ENCODE data around the gene MYO1A.
"Not testable (repeated sequence)": the region's sequence is repeated elsewhere in the genome, so short reads cannot be mapped to it uniquely, and the experiment has no call there.

Gene MYO1A

GRCh38 chr12:57079821-57080220, 29.9 kb upstream of the MYO1A start:
- H3K4me3 Mint-ChIP-seq: no peak overlapping the region
- ATAC-seq (replicated peaks; ENCODE audit: extremely low read depth, poor library complexity, severe bottlenecking) (no peak), DNase-seq (ENCODE audit: low spot score in 2 of 2) (no peak)
- H3K27me3 Mint-ChIP-seq: no peaks in the 10 kb centered on the region
- peaks cover 13% of the 10 kb centered on the region for H3K36me3 Mint-ChIP-seq (ENCODE audit: insufficient read depth)
- no peaks in the 10 kb centered on the region for H3K9me3 Mint-ChIP-seq
- peaks cover 13% of the 10 kb centered on the region for H3K4me1 Mint-ChIP-seq
- no peak overlapping the region for H3K27ac Mint-ChIP-seq (ENCODE audit: low read depth)

GRCh38 chr12:57078519-57079404, 28.8 kb upstream of the MYO1A start, which contains the start of gene NEMP1:
Gene NEMP1, minus strand, starts transcription at chr12:57078791. Its CDS starts 46 bp downstream, at chr12:57078745.
- H3K4me1 Mint-ChIP-seq: peaks cover 13% of the 10 kb centered on the region
- no peaks in the 10 kb centered on the region for H3K9me3 Mint-ChIP-seq
- peak within 1 kb of the TSS; percentile 90 for H3K27ac Mint-ChIP-seq (ENCODE audit: low read depth)
- peaks cover 16% of the 10 kb centered on the region for H3K36me3 Mint-ChIP-seq (ENCODE audit: insufficient read depth)
- no peaks in the 10 kb centered on the region for H3K27me3 Mint-ChIP-seq
- DNase-seq (ENCODE audit: low spot score in 2 of 2) (peak; percentile 75 to 98), ATAC-seq (replicated peaks; ENCODE audit: extremely low read depth, poor library complexity, severe bottlenecking) (peak; percentile 98)
- peak within 1 kb of the TSS; percentile 98 for H3K4me3 Mint-ChIP-seq

- H3K4me1 Mint-ChIP-seq: peaks cover 22% of the 10 kb centered on the region
- not testable (repeated sequence) for H3K27ac Mint-ChIP-seq (ENCODE audit: low read depth); ATAC-seq (replicated peaks; ENCODE audit: extremely low read depth, poor library complexity, severe bottlenecking); H3K27me3 Mint-ChIP-seq; DNase-seq (ENCODE audit: low spot score in 2 of 2); H3K9me3 Mint-ChIP-seq; H3K4me3 Mint-ChIP-seq
- H3K36me3 Mint-ChIP-seq (ENCODE audit: insufficient read depth): peaks cover 22% of the 10 kb centered on the region
Measured at GRCh38 chr12:57073566-57074450, 23.9 kb upstream of the MYO1A start.

GRCh38 chr12:57072661-57073060, 22.7 kb upstream of the MYO1A start:
- ATAC-seq (replicated peaks; ENCODE audit: extremely low read depth, poor library complexity, severe bottlenecking): no peak
- no peak for DNase-seq (ENCODE audit: low spot score in 2 of 2)
- peak overlapping the region; percentile 41 for H3K27ac Mint-ChIP-seq (ENCODE audit: low read depth)
- H3K4me3 Mint-ChIP-seq: no peak overlapping the region
- peaks cover 17% of the 10 kb centered on the region for H3K36me3 Mint-ChIP-seq (ENCODE audit: insufficient read depth)
- H3K27me3 Mint-ChIP-seq: no peaks in the 10 kb centered on the region
- no peaks in the 10 kb centered on the region for H3K9me3 Mint-ChIP-seq
- H3K4me1 Mint-ChIP-seq: peaks cover 16% of the 10 kb centered on the region

- Mint-ChIP-seq H3K27ac (ENCODE audit: low read depth) (peak overlapping the region; percentile 17), H3K36me3 (ENCODE audit: insufficient read depth) (peaks cover 12% of the 10 kb centered on the region), H3K9me3 (no peaks in the 10 kb centered on the region), H3K27me3 (no peaks in the 10 kb centered on the region), H3K4me1 (peaks cover 17% of the 10 kb centered on the region), H3K4me3 (no peak overlapping the region)
- DNase-seq (ENCODE audit: low spot score in 2 of 2) (peak; percentile 34 to 59), ATAC-seq (replicated peaks; ENCODE audit: extremely low read depth, poor library complexity, severe bottlenecking) (peak; percentile 96)
Measured at GRCh38 chr12:57069523-57069922, 19.6 kb upstream of the MYO1A start.

- peaks cover 6% of the 10 kb centered on the region for H3K36me3 Mint-ChIP-seq (ENCODE audit: insufficient read depth)
- H3K9me3 Mint-ChIP-seq: no peaks in the 10 kb centered on the region
- H3K4me3 Mint-ChIP-seq: no peak overlapping the region
- H3K27me3 Mint-ChIP-seq: no peaks in the 10 kb centered on the region
- peaks cover 20% of the 10 kb centered on the region for H3K4me1 Mint-ChIP-seq
- ATAC-seq (replicated peaks; ENCODE audit: extremely low read depth, poor library complexity, severe bottlenecking): no peak
- peak overlapping the region; percentile 61 for H3K27ac Mint-ChIP-seq (ENCODE audit: low read depth)
- no peak for DNase-seq (ENCODE audit: low spot score in 2 of 2)
Measured at GRCh38 chr12:57066245-57066644, 16.3 kb upstream of the MYO1A start.

GRCh38 chr12:57063991-57064685, 14.2 kb upstream of the MYO1A start:
- Mint-ChIP-seq H3K4me1 (peaks cover 11% of the 10 kb centered on the region), H3K27ac (ENCODE audit: low read depth) (peak overlapping the region; percentile 98), H3K4me3 (peak overlapping the region; percentile 68), H3K27me3 (no peaks in the 10 kb centered on the region), H3K36me3 (ENCODE audit: insufficient read depth) (peaks cover 4% of the 10 kb centered on the region), H3K9me3 (no peaks in the 10 kb centered on the region)
- peak; percentile 100 for ATAC-seq (replicated peaks; ENCODE audit: extremely low read depth, poor library complexity, severe bottlenecking)
- DNase-seq (ENCODE audit: low spot score in 2 of 2): peak in 1 of 2 donors; percentile 53

- ATAC-seq (replicated peaks; ENCODE audit: extremely low read depth, poor library complexity, severe bottlenecking) (no peak), DNase-seq (ENCODE audit: low spot score in 2 of 2) (no peak)
- H3K4me1 Mint-ChIP-seq: no peaks in the 10 kb centered on the region
- no peaks in the 10 kb centered on the region for H3K27me3 Mint-ChIP-seq
- H3K4me3 Mint-ChIP-seq: no peak overlapping the region
- H3K36me3 Mint-ChIP-seq (ENCODE audit: insufficient read depth): peaks cover 9% of the 10 kb centered on the region
- H3K9me3 Mint-ChIP-seq: no peaks in the 10 kb centered on the region
- H3K27ac Mint-ChIP-seq (ENCODE audit: low read depth): no peak overlapping the region
Measured at GRCh38 chr12:57058454-57058853, 8.5 kb upstream of the MYO1A start.

- no peak overlapping the region for H3K4me3 Mint-ChIP-seq
- no peak for ATAC-seq (replicated peaks; ENCODE audit: extremely low read depth, poor library complexity, severe bottlenecking)
- H3K27me3 Mint-ChIP-seq: no peaks in the 10 kb centered on the region
- peaks cover 9% of the 10 kb centered on the region for H3K36me3 Mint-ChIP-seq (ENCODE audit: insufficient read depth)
- no peaks in the 10 kb centered on the region for H3K4me1 Mint-ChIP-seq
- DNase-seq (ENCODE audit: low spot score in 2 of 2): no peak
- no peaks in the 10 kb centered on the region for H3K9me3 Mint-ChIP-seq
- H3K27ac Mint-ChIP-seq (ENCODE audit: low read depth): peak overlapping the region; percentile 62
Measured at GRCh38 chr12:57057067-57057751, 7.3 kb upstream of the MYO1A start.

GRCh38 chr12:57055824-57056223, 5.9 kb upstream of the MYO1A start:
- ATAC-seq (replicated peaks; ENCODE audit: extremely low read depth, poor library complexity, severe bottlenecking) (no peak), DNase-seq (ENCODE audit: low spot score in 2 of 2) (no peak)
- H3K4me1 Mint-ChIP-seq: peaks cover 6% of the 10 kb centered on the region
- no peaks in the 10 kb centered on the region for H3K27me3 Mint-ChIP-seq
- no peak overlapping the region for H3K4me3 Mint-ChIP-seq
- no peaks in the 10 kb centered on the region for H3K9me3 Mint-ChIP-seq
- H3K36me3 Mint-ChIP-seq (ENCODE audit: insufficient read depth): peaks cover 9% of the 10 kb centered on the region
- no peak overlapping the region for H3K27ac Mint-ChIP-seq (ENCODE audit: low read depth)

GRCh38 chr12:57053901-57054300, 4.0 kb upstream of the MYO1A start:
- DNase-seq (ENCODE audit: low spot score in 2 of 2); H3K4me1 Mint-ChIP-seq; H3K4me3 Mint-ChIP-seq; H3K27ac Mint-ChIP-seq (ENCODE audit: low read depth); H3K27me3 Mint-ChIP-seq; ATAC-seq (replicated peaks; ENCODE audit: extremely low read depth, poor library complexity, severe bottlenecking); H3K36me3 Mint-ChIP-seq (ENCODE audit: insufficient read depth); H3K9me3 Mint-ChIP-seq: not testable (repeated sequence)

GRCh38 chr12:57053146-57053545, 3.2 kb upstream of the MYO1A start:
- not testable (repeated sequence) for ATAC-seq (replicated peaks; ENCODE audit: extremely low read depth, poor library complexity, severe bottlenecking); H3K27ac Mint-ChIP-seq (ENCODE audit: low read depth); H3K4me3 Mint-ChIP-seq; DNase-seq (ENCODE audit: low spot score in 2 of 2); H3K27me3 Mint-ChIP-seq; H3K36me3 Mint-ChIP-seq (ENCODE audit: insufficient read depth); H3K9me3 Mint-ChIP-seq
- peaks cover 15% of the 10 kb centered on the region for H3K4me1 Mint-ChIP-seq
